ENCODE results near the gene PPP3CB. TPM values are rescaled to one million over a fixed set of nuclear protein-coding genes. Genes with fewer than 3 reads are reported as not detected.

The PPP3CB gene
- total RNA-seq, 1 donor from 2014 or later: 21.9 TPM

DNA sequence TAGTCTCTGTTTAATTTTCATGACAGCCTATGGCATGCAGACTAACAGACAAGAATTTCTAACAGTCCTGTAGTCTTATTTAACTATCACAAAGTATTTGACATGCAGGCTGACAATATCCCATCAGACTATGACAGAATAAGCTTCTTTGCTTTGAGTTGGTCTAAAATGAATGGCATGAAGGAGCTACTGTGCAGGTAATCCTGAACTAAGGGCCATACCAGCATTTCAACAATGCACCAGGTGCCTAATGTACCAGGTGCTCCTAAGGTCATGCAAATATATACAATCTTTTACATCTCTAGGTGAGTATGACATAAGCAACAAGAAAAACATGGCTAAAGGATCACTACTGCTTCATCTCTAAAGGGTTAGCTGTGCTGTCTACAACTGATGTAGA, 48.9 kb downstream of the PPP3CB start:
- DNase-seq (ENCODE audit: low read depth): no peak
- H3K4me3 ChIP-seq (ENCODE audit: low read depth, low read length): no peak overlapping the region
- TF ChIP-seq, protein P1, sequence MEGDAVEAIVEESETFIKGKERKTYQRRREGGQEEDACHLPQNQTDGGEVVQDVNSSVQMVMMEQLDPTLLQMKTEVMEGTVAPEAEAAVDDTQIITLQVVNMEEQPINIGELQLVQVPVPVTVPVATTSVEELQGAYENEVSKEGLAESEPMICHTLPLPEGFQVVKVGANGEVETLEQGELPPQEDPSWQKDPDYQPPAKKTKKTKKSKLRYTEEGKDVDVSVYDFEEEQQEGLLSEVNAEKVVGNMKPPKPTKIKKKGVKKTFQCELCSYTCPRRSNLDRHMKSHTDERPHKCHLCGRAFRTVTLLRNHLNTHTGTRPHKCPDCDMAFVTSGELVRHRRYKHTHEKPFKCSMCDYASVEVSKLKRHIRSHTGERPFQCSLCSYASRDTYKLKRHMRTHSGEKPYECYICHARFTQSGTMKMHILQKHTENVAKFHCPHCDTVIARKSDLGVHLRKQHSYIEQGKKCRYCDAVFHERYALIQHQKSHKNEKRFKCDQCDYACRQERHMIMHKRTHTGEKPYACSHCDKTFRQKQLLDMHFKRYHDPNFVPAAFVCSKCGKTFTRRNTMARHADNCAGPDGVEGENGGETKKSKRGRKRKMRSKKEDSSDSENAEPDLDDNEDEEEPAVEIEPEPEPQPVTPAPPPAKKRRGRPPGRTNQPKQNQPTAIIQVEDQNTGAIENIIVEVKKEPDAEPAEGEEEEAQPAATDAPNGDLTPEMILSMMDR (conservative IDR thresholded peaks at IDR 0.05; ENCODE audit: low read depth, low read length): no peak

DNA sequence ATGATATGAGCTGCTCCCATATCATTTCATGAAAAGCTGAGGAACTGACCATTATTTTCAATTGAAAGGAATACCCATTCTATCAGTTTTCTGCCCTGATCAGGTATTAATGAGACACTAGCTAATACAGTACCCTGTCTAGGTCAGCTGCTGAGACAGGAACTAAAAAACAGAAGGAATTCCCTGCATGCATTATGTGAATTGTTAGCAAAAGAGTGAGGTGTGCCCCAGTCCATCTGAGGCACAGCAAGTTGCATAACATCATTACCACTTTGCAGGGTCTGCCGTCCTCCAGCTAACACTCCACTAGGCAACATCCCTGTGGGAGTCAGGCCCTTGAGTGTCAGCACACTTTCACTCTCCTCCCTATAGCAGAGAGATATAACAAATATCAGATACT, 51.4 kb downstream of the PPP3CB start:
- TF ChIP-seq, protein P1 (conservative IDR thresholded peaks at IDR 0.05; ENCODE audit: low read depth, low read length): no peak
- DNase-seq (ENCODE audit: low read depth): no peak
- H3K4me3 ChIP-seq (ENCODE audit: low read depth, low read length): no peak overlapping the region

DNA sequence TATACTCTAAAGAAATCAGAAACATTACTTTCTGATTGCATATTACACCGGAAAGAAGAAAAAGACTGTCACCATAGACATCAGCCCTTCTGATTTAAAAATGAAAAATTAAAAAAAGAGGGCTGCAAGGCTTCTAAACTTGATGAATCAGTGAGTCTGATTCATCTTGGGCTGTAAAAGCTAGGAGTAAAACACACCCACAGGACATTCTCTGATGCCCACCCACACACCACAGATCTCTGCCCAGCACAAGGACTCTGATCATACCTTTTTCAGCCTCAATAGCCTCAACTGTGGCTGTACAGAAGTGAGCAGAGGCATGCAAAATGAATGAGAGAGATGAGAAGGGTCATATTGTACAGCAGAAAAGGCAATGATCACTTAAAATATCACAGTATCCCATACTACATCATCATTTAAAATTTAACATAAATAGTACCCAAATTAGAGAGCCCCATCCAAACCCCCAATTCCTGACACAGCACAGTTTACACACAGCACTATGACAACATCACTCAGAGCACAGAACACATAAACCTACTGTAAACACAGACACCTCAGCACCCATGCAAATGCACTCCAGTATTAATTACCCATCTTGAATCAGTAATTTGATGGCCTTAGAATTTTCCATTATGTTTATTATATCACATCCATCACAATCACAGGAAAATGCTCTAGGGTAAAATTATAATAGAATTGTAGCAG, 56.1 kb downstream of the PPP3CB start:
- TF ChIP-seq, protein P1 (conservative IDR thresholded peaks at IDR 0.05; ENCODE audit: low read depth, low read length): no peak
- no peak for DNase-seq (ENCODE audit: low read depth)
- H3K4me3 ChIP-seq (ENCODE audit: low read depth, low read length): no peak overlapping the region

DNA sequence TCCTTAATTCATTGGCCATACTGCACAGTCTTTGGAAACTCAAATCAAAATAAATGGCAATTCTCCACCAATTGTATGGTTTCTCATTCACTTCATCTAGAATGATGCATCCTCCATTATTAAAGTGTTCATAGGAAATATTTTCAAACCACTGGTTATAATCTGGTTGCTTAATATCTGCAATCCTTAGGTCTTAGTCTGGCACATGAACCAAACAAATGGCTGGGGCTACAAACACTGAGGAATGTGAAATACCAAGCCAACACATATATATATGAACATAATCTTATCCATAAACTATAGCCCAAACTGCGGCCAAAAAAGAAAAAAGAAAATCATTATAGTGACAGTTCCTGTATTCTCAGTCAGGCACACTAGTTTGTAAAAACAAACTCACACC, 56.8 kb downstream of the PPP3CB start:
- TF ChIP-seq, protein P1 (conservative IDR thresholded peaks at IDR 0.05; ENCODE audit: low read depth, low read length): no peak
- no peak overlapping the region for H3K4me3 ChIP-seq (ENCODE audit: low read depth, low read length)
- DNase-seq (ENCODE audit: low read depth): no peak

DNA sequence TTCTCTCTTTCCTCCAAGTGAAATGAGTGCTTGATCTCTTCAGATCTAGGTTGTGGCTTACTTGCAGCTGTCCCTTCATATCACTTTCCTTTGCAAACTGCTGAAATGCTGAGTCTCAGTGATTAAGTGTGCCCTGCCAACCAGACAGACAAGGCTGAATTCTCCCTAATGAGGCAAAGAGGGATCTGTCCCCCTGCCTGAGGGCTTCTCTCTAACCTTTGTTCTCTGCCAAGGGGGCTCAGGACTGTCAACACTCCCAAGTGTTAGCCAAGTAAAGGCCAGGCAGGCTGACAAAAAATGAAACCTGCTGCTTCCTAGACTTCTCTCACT, 62.3 kb downstream of the PPP3CB start, which contains the start of gene MSS51:
Gene MSS51, minus strand, starts transcription at position 24 of the 330 bp plus-strand sequence. CDS start 5,277 bp downstream, outside the sequence.
- H3K4me3 ChIP-seq (ENCODE audit: low read depth, low read length): no peak within 1 kb of the TSS
- TF ChIP-seq, protein P1 (conservative IDR thresholded peaks at IDR 0.05; ENCODE audit: low read depth, low read length): no peak
- no peak for DNase-seq (ENCODE audit: low read depth)

DNA sequence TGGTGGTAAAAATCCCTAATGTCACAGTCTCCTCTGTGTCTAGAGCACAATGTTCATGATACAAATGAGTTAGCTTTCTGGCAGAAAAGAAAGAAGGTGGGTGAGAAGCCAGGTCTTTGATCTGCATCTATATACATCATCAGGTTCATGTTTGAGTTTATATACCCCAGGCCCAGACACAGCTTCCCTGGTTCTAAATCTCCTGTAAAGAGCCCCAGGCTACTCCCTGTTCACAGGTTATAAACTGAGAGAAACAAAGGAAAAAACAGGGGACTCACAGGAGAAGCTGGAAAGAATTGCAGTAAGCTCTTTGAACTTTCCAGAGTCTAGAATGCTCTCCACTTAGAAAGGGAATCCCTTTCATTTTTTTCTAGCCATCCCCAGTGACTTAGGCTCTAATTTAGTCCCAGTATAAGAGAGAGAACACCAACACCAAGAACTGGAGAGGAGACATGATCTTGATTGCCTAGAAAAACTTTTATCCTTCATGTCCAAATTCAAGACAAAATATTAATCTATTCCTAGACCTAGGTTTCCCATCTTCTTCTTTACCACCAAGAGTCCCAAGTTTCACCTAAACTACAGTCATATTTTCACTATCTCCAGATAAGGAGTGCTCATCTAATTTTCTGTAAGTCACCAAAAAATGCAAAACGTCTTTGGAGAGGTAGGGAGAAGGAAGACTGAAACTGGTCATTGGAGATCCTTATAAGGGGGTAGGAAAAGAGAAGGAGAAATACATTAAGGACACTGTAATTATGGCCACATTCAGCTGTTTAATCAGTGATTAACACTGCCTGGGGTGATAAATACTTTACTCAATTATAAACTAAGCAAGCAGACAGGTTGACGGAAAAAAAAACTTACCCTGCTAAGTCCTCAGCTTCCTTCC, 62.9 kb downstream of the PPP3CB start:
- DNase-seq (ENCODE audit: low read depth): no peak
- TF ChIP-seq, protein P1 (conservative IDR thresholded peaks at IDR 0.05; ENCODE audit: low read depth, low read length): no peak
- H3K4me3 ChIP-seq (ENCODE audit: low read depth, low read length): no peak overlapping the region
